ENCODE data around the gene ZSWIM4.
A peak's percentile ranks its signal among the peaks of the same experiment; 100 is the strongest.
"Not testable (repeated sequence)": the region's sequence is repeated elsewhere in the genome, so short reads cannot be mapped to it uniquely, and the experiment has no call there.

Gene ZSWIM4

DNA sequence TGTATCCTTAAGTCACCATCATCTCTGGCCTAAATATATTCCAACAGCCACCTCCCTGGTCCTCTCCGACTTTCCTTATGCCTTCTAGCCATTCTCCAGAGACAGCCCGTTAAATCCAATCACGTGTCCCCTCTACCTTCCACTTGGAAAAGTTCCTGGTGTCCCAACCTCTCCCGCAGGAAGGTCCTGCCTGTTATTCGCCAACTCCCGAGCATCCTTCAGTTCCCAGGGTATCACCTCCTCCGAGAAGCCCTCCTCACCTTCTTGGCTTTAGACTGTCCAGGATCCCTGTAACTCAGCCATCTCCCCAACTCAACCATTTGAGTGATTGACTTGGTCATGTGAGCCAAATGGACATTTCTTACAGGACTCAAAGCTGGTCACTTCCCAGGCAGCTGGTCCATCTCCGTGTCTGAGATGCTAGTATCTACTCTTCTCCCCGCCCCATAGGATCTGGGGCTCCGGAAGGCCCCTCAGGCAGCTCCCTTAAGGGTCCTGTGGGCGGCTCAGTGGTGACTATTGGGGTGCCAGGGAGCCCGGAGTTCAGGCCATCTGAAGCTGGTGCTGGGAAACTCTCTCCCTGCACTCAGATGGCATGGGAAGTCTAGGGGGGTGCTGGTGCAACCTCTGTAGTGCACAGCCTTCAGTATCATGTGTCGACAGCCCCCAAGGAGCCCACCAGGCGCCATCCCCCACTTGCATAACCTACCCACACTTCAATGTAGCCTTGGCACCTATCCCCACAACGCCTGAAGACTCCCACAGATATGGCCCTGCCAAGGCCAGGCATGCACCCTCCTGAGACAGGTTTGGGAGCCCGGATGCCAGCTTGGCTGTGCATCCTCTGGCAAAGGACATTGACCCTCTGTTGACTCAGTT is 53.8 kb downstream of the ZSWIM4 start:
- no peak for DNase-seq
- no peaks in the 10 kb centered on the region for H3K27me3 ChIP-seq (replicated peaks; ENCODE audit: control insufficient read depth, insufficient read depth, low read length, poor library complexity, severe bottlenecking)
- H3K4me1 ChIP-seq (ENCODE audit: control insufficient read depth, insufficient read depth, low read length, poor library complexity, severe bottlenecking) = peaks cover 54% of the 10 kb centered on the region
- H3K4me3 ChIP-seq (ENCODE audit: insufficient read depth, low read depth, low read length, poor library complexity, severe bottlenecking) = no peak overlapping the region
- no peaks in the 10 kb centered on the region for H3K9me3 ChIP-seq (ENCODE audit: control insufficient read depth, low read length)
- no peaks in the 10 kb centered on the region for H3K36me3 ChIP-seq (ENCODE audit: control insufficient read depth, insufficient read depth, low read length)
- H3K27ac ChIP-seq (ENCODE audit: insufficient read depth, low read length, poor library complexity, severe bottlenecking) = no peak overlapping the region

- peak overlapping the region; percentile 73 for H3K27ac ChIP-seq (ENCODE audit: insufficient read depth, low read length, poor library complexity, severe bottlenecking)
- H3K4me1 ChIP-seq (ENCODE audit: control insufficient read depth, insufficient read depth, low read length, poor library complexity, severe bottlenecking) = peaks cover 42% of the 10 kb centered on the region
- H3K36me3 ChIP-seq (ENCODE audit: control insufficient read depth, insufficient read depth, low read length) = no peaks in the 10 kb centered on the region
- H3K27me3 ChIP-seq (replicated peaks; ENCODE audit: control insufficient read depth, insufficient read depth, low read length, poor library complexity, severe bottlenecking) = no peaks in the 10 kb centered on the region
- peak overlapping the region; percentile 30 for H3K4me3 ChIP-seq (ENCODE audit: insufficient read depth, low read depth, low read length, poor library complexity, severe bottlenecking)
- peak; percentile 52 to 60 (median 55) for DNase-seq
- H3K9me3 ChIP-seq (ENCODE audit: control insufficient read depth, low read length) = no peaks in the 10 kb centered on the region
These were observed 55.0 kb downstream of the ZSWIM4 start for GRCh38 chr19:13849991-13850909.

- H3K4me1 ChIP-seq (ENCODE audit: control insufficient read depth, insufficient read depth, low read length, poor library complexity, severe bottlenecking) = peaks cover 36% of the 10 kb centered on the region
- no peaks in the 10 kb centered on the region for H3K36me3 ChIP-seq (ENCODE audit: control insufficient read depth, insufficient read depth, low read length)
- no peaks in the 10 kb centered on the region for H3K27me3 ChIP-seq (replicated peaks; ENCODE audit: control insufficient read depth, insufficient read depth, low read length, poor library complexity, severe bottlenecking)
- no peak overlapping the region for H3K4me3 ChIP-seq (ENCODE audit: insufficient read depth, low read depth, low read length, poor library complexity, severe bottlenecking)
- peak; percentile 49 to 73 (median 70) for DNase-seq
- H3K27ac ChIP-seq (ENCODE audit: insufficient read depth, low read length, poor library complexity, severe bottlenecking) = peak overlapping the region; percentile 73
- no peaks in the 10 kb centered on the region for H3K9me3 ChIP-seq (ENCODE audit: control insufficient read depth, low read length)
These were observed 55.9 kb downstream of the ZSWIM4 start for GRCh38 chr19:13850910-13851733.

DNA sequence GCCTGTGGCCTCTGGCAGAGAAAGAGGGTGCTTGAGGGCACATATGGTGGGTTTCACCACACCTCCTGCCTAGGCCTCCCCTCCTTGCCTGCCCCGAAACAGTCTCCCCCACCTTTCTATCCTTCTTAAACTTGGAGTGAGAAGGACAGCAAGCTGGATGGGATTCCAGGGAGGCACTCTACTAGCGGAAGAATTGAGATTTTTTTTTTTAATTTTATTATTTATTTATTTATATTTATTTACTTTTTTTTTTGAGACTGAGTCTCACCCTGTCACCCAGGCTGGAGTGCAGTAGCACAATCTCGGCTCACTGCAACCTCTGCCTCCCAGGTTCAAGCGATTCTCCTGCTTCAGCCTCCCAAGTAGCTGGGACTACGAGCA is 56.5 kb downstream of the ZSWIM4 start:
- H3K4me1 ChIP-seq (ENCODE audit: control insufficient read depth, insufficient read depth, low read length, poor library complexity, severe bottlenecking) = peaks cover 32% of the 10 kb centered on the region
- peak overlapping the region; percentile 73 for H3K27ac ChIP-seq (ENCODE audit: insufficient read depth, low read length, poor library complexity, severe bottlenecking)
- not testable (repeated sequence) for DNase-seq; H3K4me3 ChIP-seq (ENCODE audit: insufficient read depth, low read depth, low read length, poor library complexity, severe bottlenecking); H3K9me3 ChIP-seq (ENCODE audit: control insufficient read depth, low read length); H3K36me3 ChIP-seq (ENCODE audit: control insufficient read depth, insufficient read depth, low read length); H3K27me3 ChIP-seq (replicated peaks; ENCODE audit: control insufficient read depth, insufficient read depth, low read length, poor library complexity, severe bottlenecking)

- not testable (repeated sequence) for H3K36me3 ChIP-seq (ENCODE audit: control insufficient read depth, insufficient read depth, low read length); H3K27ac ChIP-seq (ENCODE audit: insufficient read depth, low read length, poor library complexity, severe bottlenecking); DNase-seq; H3K4me3 ChIP-seq (ENCODE audit: insufficient read depth, low read depth, low read length, poor library complexity, severe bottlenecking); H3K9me3 ChIP-seq (ENCODE audit: control insufficient read depth, low read length); H3K27me3 ChIP-seq (replicated peaks; ENCODE audit: control insufficient read depth, insufficient read depth, low read length, poor library complexity, severe bottlenecking)
- H3K4me1 ChIP-seq (ENCODE audit: control insufficient read depth, insufficient read depth, low read length, poor library complexity, severe bottlenecking) = peaks cover 27% of the 10 kb centered on the region
These were observed 57.0 kb downstream of the ZSWIM4 start for GRCh38 chr19:13852171-13852707.

- peaks cover 7% of the 10 kb centered on the region for H3K4me1 ChIP-seq (ENCODE audit: control insufficient read depth, insufficient read depth, low read length, poor library complexity, severe bottlenecking)
- H3K9me3 ChIP-seq (ENCODE audit: control insufficient read depth, low read length) = no peaks in the 10 kb centered on the region
- no peak overlapping the region for H3K27ac ChIP-seq (ENCODE audit: insufficient read depth, low read length, poor library complexity, severe bottlenecking)
- no peaks in the 10 kb centered on the region for H3K36me3 ChIP-seq (ENCODE audit: control insufficient read depth, insufficient read depth, low read length)
- no peak overlapping the region for H3K4me3 ChIP-seq (ENCODE audit: insufficient read depth, low read depth, low read length, poor library complexity, severe bottlenecking)
- no peaks in the 10 kb centered on the region for H3K27me3 ChIP-seq (replicated peaks; ENCODE audit: control insufficient read depth, insufficient read depth, low read length, poor library complexity, severe bottlenecking)
- no peak for DNase-seq
These were observed 61.3 kb downstream of the ZSWIM4 start for GRCh38 chr19:13856497-13856896.

GRCh38 chr19:13859361-13859880 is 64.2 kb downstream of the ZSWIM4 start:
- H3K27ac ChIP-seq (ENCODE audit: insufficient read depth, low read length, poor library complexity, severe bottlenecking) = no peak overlapping the region
- no peaks in the 10 kb centered on the region for H3K9me3 ChIP-seq (ENCODE audit: control insufficient read depth, low read length)
- no peak overlapping the region for H3K4me3 ChIP-seq (ENCODE audit: insufficient read depth, low read depth, low read length, poor library complexity, severe bottlenecking)
- H3K36me3 ChIP-seq (ENCODE audit: control insufficient read depth, insufficient read depth, low read length) = no peaks in the 10 kb centered on the region
- H3K4me1 ChIP-seq (ENCODE audit: control insufficient read depth, insufficient read depth, low read length, poor library complexity, severe bottlenecking) = peaks cover 14% of the 10 kb centered on the region
- DNase-seq = no peak
- no peaks in the 10 kb centered on the region for H3K27me3 ChIP-seq (replicated peaks; ENCODE audit: control insufficient read depth, insufficient read depth, low read length, poor library complexity, severe bottlenecking)

- peak overlapping the region; percentile 100 for H3K27ac ChIP-seq (ENCODE audit: insufficient read depth, low read length, poor library complexity, severe bottlenecking)
- H3K9me3 ChIP-seq (ENCODE audit: control insufficient read depth, low read length) = no peaks in the 10 kb centered on the region
- no peak overlapping the region for H3K4me3 ChIP-seq (ENCODE audit: insufficient read depth, low read depth, low read length, poor library complexity, severe bottlenecking)
- no peaks in the 10 kb centered on the region for H3K36me3 ChIP-seq (ENCODE audit: control insufficient read depth, insufficient read depth, low read length)
- DNase-seq = no peak
- peaks cover 4% of the 10 kb centered on the region for H3K27me3 ChIP-seq (replicated peaks; ENCODE audit: control insufficient read depth, insufficient read depth, low read length, poor library complexity, severe bottlenecking)
- H3K4me1 ChIP-seq (ENCODE audit: control insufficient read depth, insufficient read depth, low read length, poor library complexity, severe bottlenecking) = peaks cover 22% of the 10 kb centered on the region
These were observed 65.6 kb downstream of the ZSWIM4 start for GRCh38 chr19:13860679-13861391.

GRCh38 chr19:13861392-13861713 is 66.1 kb downstream of the ZSWIM4 start:
- peak in 1 of 3 donors; percentile 43 for DNase-seq
- peak overlapping the region; percentile 100 for H3K27ac ChIP-seq (ENCODE audit: insufficient read depth, low read length, poor library complexity, severe bottlenecking)
- H3K27me3 ChIP-seq (replicated peaks; ENCODE audit: control insufficient read depth, insufficient read depth, low read length, poor library complexity, severe bottlenecking) = peaks cover 9% of the 10 kb centered on the region
- peak overlapping the region; percentile 62 for H3K4me3 ChIP-seq (ENCODE audit: insufficient read depth, low read depth, low read length, poor library complexity, severe bottlenecking)
- no peaks in the 10 kb centered on the region for H3K36me3 ChIP-seq (ENCODE audit: control insufficient read depth, insufficient read depth, low read length)
- H3K4me1 ChIP-seq (ENCODE audit: control insufficient read depth, insufficient read depth, low read length, poor library complexity, severe bottlenecking) = peaks cover 25% of the 10 kb centered on the region
- H3K9me3 ChIP-seq (ENCODE audit: control insufficient read depth, low read length) = no peaks in the 10 kb centered on the region
